Endothelial cell of umbilical vein (primary cell): ENCODE data around the gene LAMTOR4. TPM values are rescaled to one million over a fixed set of nuclear protein-coding genes. Genes with fewer than 3 reads are reported as not detected.
A peak's percentile ranks its signal among the peaks of the same experiment; 100 is the strongest.

Experiments
- Bru-seq: library from RNA; stranded (reverse); fragments of 400-500 nt; gene quantifications from one replicate; lab custom pipeline; 2021; lab: Mats Ljungman, UMichigan
- BruChase-seq, 2 experiments: library from RNA; stranded (reverse); fragments of 400-500 nt; gene quantifications; one replicate each; lab custom pipeline; 2021; lab: Mats Ljungman, UMichigan
- BruUV-seq: library from RNA; stranded (reverse); fragments of 400-500 nt; replicated peaks from 2 replicates; lab custom pipeline; 2021; lab: Mats Ljungman, UMichigan
- CTCF ChIA-PET: fragments of 300-600, 350-600 bp; sonication (Branson Sonifier 250); formaldehyde crosslinking; loops from one replicate; lab custom pipeline; 2021; ENCODE audit warnings: antibody characterized with exemption, inconsistent platforms; lab: Charles Lee
- POLR2A ChIA-PET: fragments of 300-600, 350-600 bp; sonication (Branson Sonifier 250); formaldehyde crosslinking; loops from one replicate; lab custom pipeline; 2021; ENCODE audit warnings: antibody characterized with exemption, inconsistent platforms; lab: Charles Lee
- DNase-seq: peaks from one replicate; pipeline ENCODE4 v3.0.0-alpha.2; 2011; ENCODE audit warnings: low read depth, low spot score
- FAIRE-seq: peaks from 2 replicates; lab custom pipeline; 2011; peaks lifted over from hg19 to GRCh38; lab: Jason Lieb, UNC
- H2AFZ ChIP-seq: 2 replicates; pipeline ENCODE4 v1.6.0; 2012; ENCODE audit warnings: low read depth, low read length, control low read depth, inconsistent platforms
- H3K27ac ChIP-seq: 2 replicates; pipeline ENCODE4 v1.5.1; 2011; ENCODE audit warnings: low read depth, mild to moderate bottlenecking, control low read depth, low read length, moderate library complexity; ENCODE audit not compliant: insufficient read depth
- H3K27me3 ChIP-seq, 2 experiments: 2 replicates each; pipeline versions ENCODE4 v1.6.0 to v1.6.1; 2011; ENCODE audit warnings: low read length in 2 of 2, mixed read lengths in 1 of 2; ENCODE audit not compliant: control insufficient read depth in 2 of 2, insufficient read depth in 2 of 2
- H3K36me3 ChIP-seq, 2 experiments: 2 replicates in 1 of 2; 3 replicates in 1 of 2; pipeline ENCODE4 v1.5.1; 2011; ENCODE audit warnings: low read length in 2 of 2, mild to moderate bottlenecking in 1 of 2, moderate library complexity in 1 of 2; ENCODE audit not compliant: control insufficient read depth in 2 of 2, insufficient read depth in 2 of 2; ENCODE audit errors: extremely low read depth in 1 of 2
- H3K4me1 ChIP-seq: 3 replicates; pipeline ENCODE4 v1.5.1; 2011; ENCODE audit warnings: mild to moderate bottlenecking, low read length; ENCODE audit not compliant: control insufficient read depth, insufficient read depth; ENCODE audit errors: extremely low read depth
- H3K4me2 ChIP-seq: 2 replicates; pipeline ENCODE4 v1.6.1; 2011; ENCODE audit warnings: low read length, control low read depth, mixed read lengths; ENCODE audit not compliant: insufficient read depth
- H3K4me3 ChIP-seq, 3 experiments: fragments of 200-600 bp in 1 of 3; sonication (generic), shearing (Covaris generic) in 1 of 3; replicated peaks in 1 of 3; 2 replicates each; pipeline ENCODE4 v1.5.1; 2011 to 2016; ENCODE audit warnings: control low read depth in 3 of 3, low read length in 3 of 3, mild to moderate bottlenecking in 2 of 3, inconsistent platforms in 1 of 3, low read depth in 1 of 3, moderate library complexity in 1 of 3; ENCODE audit not compliant: insufficient read depth in 1 of 3
- H3K79me2 ChIP-seq: 2 replicates; pipeline ENCODE4 v1.6.0; 2012; ENCODE audit warnings: low read length, inconsistent platforms; ENCODE audit not compliant: control insufficient read depth, insufficient read depth
- H3K9ac ChIP-seq: replicated peaks from 2 replicates; pipeline ENCODE3; 2011; ENCODE audit warnings: low read length, control low read depth; ENCODE audit not compliant: insufficient read depth; ENCODE audit errors: extremely low read depth
- H3K9me1 ChIP-seq: replicated peaks from 3 replicates; pipeline ENCODE4 v1.6.0; 2011; ENCODE audit warnings: mild to moderate bottlenecking, low read length; ENCODE audit not compliant: control insufficient read depth, insufficient read depth; ENCODE audit errors: extremely low read depth
- H3K9me3 ChIP-seq: replicated peaks from 2 replicates; pipeline ENCODE4 v1.5.1; 2012; ENCODE audit warnings: low read length, inconsistent platforms; ENCODE audit not compliant: control insufficient read depth, insufficient read depth
- H4K20me1 ChIP-seq: replicated peaks from 2 replicates; pipeline ENCODE3; 2011; ENCODE audit warnings: mild to moderate bottlenecking, low read length; ENCODE audit not compliant: control insufficient read depth, insufficient read depth; ENCODE audit errors: extremely low read depth
- GATA2 ChIP-seq: IDR thresholded peaks from 2 replicates; pipeline ENCODE4 v1.7.0; 2011; ENCODE audit warnings: low read depth, mild to moderate bottlenecking, moderate library complexity, mixed read lengths, low read length; ENCODE audit not compliant: insufficient read length, insufficient read depth
- JUN ChIP-seq: IDR thresholded peaks from 2 replicates; pipeline ENCODE4 v1.6.1; 2011; ENCODE audit warnings: borderline replicate concordance, low read depth; ENCODE audit not compliant: insufficient read length, insufficient read depth
- MYC ChIP-seq: IDR thresholded peaks from one replicate; pipeline ENCODE4 v1.6.1; 2011; ENCODE audit warnings: mild to moderate bottlenecking, low read depth, low read length
- POLR2A ChIP-seq: IDR thresholded peaks from 2 replicates; pipeline ENCODE4 v1.6.1; 2012; ENCODE audit warnings: low read depth, mild to moderate bottlenecking, control low read depth, low read length
- POLR2AphosphoS5 ChIP-seq: IDR thresholded peaks from 2 replicates; pipeline ENCODE4 v1.6.1; 2012; ENCODE audit warnings: low read depth, mild to moderate bottlenecking, control low read depth, low read length, moderate library complexity; ENCODE audit not compliant: insufficient read depth
- dilution Hi-C: fragments of 300-500 bp; cut with MboI; formaldehyde crosslinking; loops from one replicate; pipeline ENCODE4 v1.15.0; 2019; ENCODE audit warnings: low sequenced_read_pairs; ENCODE audit not compliant: extremely low pct_ligation_motif_present
- intact Hi-C: fragments of 100-400 bp; cut with micrococcal nuclease; formaldehyde crosslinking; loops from one replicate; pipeline ENCODE4 v1.10.0; 2022
- long read RNA-seq: library from polyadenylated mRNA; stranded (forward); transcript quantifications from one replicate; pipeline ENCODE4 v2.0.0, GENCODE V29; 2021
- polyA minus RNA-seq, 3 experiments: library from RNA; depleted of rRNA, polyadenylated mRNA; stranded (reverse); fragments of >200 nt; gene quantifications; 1 replicate in 1 of 3; 2 replicates in 2 of 3; pipeline ENCODE4 v1.2.3, GENCODE V29; 2011
- polyA plus RNA-seq, 4 experiments: library from polyadenylated mRNA; depleted of rRNA in 3 of 4; stranded (reverse) in 3 of 4; unstranded in 1 of 4; fragments of >200 nt; gene quantifications; 2 replicates each; pipeline versions ENCODE4 v1.2.1 to v1.2.3, GENCODE V29; 2011 to 2012; ENCODE audit warnings: missing spikeins in 1 of 4
- total RNA-seq: library from RNA; stranded (reverse); gene quantifications from 2 replicates; pipeline ENCODE4 v1.2.3, GENCODE V29; 2021
- TF ChIP-seq, protein P1 (sequence below): IDR thresholded peaks from 2 replicates; pipeline ENCODE4 v1.6.1; 2011; ENCODE audit not compliant: insufficient read depth, insufficient read length

Gene LAMTOR4
- total RNA-seq (139 and 140 TPM in 2 replicates), polyA plus RNA-seq (492 and 520 TPM in 2 replicates), polyA minus RNA-seq (58.4 and 65.6 TPM in 2 replicates), Bru-seq, nascent RNA (percentile 65 among the genes with signal in this experiment), BruChase-seq, experiment 1, labeled RNA remaining after a 6-hour chase (percentile 76 among the genes with signal in this experiment), BruChase-seq, experiment 2, labeled RNA remaining after a 2-hour chase (percentile 73 among the genes with signal in this experiment)
- 365 and 372 TPM in 2 replicates for polyA plus RNA-seq (2011; cell fraction: cytosol; rRNA removed)
- polyA plus RNA-seq (2011; cell fraction: nucleus; rRNA removed), result 129 and 144 TPM in 2 replicates
- polyA plus RNA-seq (2012), result 117 and 140 TPM in 2 replicates
- polyA minus RNA-seq (2011; cell fraction: cytosol; rRNA and poly(A)+ RNA removed), result 36.8 TPM
- polyA minus RNA-seq (2011; cell fraction: nucleus; rRNA and poly(A)+ RNA removed), result 15.3 and 20.3 TPM in 2 replicates
- long read RNA-seq, transcript LAMTOR4-204 (3 exons, 371 nt), result minor isoform, 34 of 499 reads
- long read RNA-seq, transcript LAMTOR4-203 (4 exons, 616 nt), result minor isoform, 11 of 499 reads
- long read RNA-seq, transcript LAMTOR4-205 (4 exons, 621 nt), result minor isoform, 13 of 499 reads
- long read RNA-seq, transcript LAMTOR4-201 (4 exons, 605 nt), result major isoform, 404 of 499 reads
- long read RNA-seq, partial matches to known transcripts, result 6 of 499 reads
- long read RNA-seq, other reads (novel, unspliced or antisense), result 13 of 499 reads

DNA sequence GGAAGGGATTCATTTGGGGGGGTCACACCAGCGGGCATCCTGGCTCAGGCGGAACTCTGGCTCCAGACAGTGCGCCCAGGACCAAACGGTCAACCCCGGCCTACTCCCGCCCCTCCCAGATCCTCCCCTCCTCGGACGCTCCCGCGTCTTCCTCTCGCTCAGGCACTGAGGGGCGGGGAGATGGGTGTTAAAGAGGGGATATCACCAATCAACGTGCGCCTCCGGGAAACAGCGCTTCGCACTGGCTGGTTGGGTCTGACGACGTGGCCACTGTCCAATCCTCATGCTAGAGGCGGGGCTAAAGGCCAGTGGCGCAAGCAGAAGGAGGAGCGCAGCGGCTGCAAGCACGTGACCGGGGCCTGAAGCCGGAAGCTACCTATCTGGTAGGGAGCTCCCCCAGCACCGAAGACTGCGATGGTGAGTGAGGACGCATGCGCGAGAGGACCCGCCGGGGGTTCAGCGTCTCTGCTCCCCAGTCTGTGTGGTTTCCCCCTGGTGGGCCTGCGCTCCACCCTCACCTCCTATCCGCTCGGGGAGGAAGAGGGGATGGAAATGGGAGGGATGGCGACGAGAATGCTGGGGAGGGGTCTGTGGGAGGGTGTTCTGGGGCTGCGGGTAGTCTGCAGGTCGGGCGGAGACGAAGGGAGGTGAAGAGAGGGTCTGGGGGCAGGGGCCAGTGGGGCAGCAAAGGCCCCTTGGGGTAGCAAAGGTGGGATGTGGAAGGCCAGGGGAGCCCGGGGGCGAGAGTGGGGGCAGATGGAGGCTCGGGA is at the start of gene LAMTOR4:
LAMTOR4 (plus strand) TSS at position 360 of the 770 bp plus-strand sequence; CDS start at position 415, 55 bp downstream.
- H3K9me1 ChIP-seq, result no peaks in the 10 kb centered on the region
- peak within 1 kb of the TSS; percentile 81 for H3K4me2 ChIP-seq
- peaks cover 13% of the 10 kb centered on the region for H3K79me2 ChIP-seq
- H3K4me3 ChIP-seq, result peak within 1 kb of the TSS; percentile 70 to 82 (median 80)
- CTCF ChIA-PET, result interaction anchor here (0.8 to 2.2 kb wide), 8 partner anchors 9 to 68 kb away, joined by 3 to 8 read pairs (median 3); partner anchors contain the start of genes GAL3ST4 and TRAPPC14
- peaks cover 0 to under 1% of the 10 kb centered on the region in 2 experiments for H3K36me3 ChIP-seq
- POLR2A ChIA-PET, result no interaction called here
- intact Hi-C loops (loop anchor here (1.0 to 10.0 kb wide), 4 partner anchors 10 to 906 kb away; partner anchors contain the start of genes AP4M1, CNPY4, MCM7 and TAF6), dilution Hi-C loops (no loop called here)
- H3K27ac ChIP-seq, result peak within 1 kb of the TSS; percentile 22
- DNase-seq (peak; percentile 99), FAIRE-seq (peak; percentile 99)
- peaks cover 6% of the 10 kb centered on the region for H3K4me1 ChIP-seq
- BruUV-seq, result no TSS peak
- peak within 1 kb of the TSS; percentile 79 for H3K9ac ChIP-seq
- H3K27me3 ChIP-seq, result no peaks in the 10 kb centered on the region
- H3K9me3 ChIP-seq, result no peaks in the 10 kb centered on the region
- no peaks in the 10 kb centered on the region for H4K20me1 ChIP-seq
- H2AFZ ChIP-seq, result peak within 1 kb of the TSS; percentile 82
- TF ChIP-seq GATA2 (no peak), JUN (no peak), POLR2AphosphoS5 (peak; percentile 54), POLR2A (peak; percentile 45), MYC (peak; percentile 20)
- TF ChIP-seq, protein P1, sequence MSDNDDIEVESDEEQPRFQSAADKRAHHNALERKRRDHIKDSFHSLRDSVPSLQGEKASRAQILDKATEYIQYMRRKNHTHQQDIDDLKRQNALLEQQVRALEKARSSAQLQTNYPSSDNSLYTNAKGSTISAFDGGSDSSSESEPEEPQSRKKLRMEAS, result peak; percentile 89
